ENCODE measurements around the gene SLC25A29. TPM values are rescaled to one million over a fixed set of nuclear protein-coding genes. Genes with fewer than 3 reads are reported as not detected.
A peak's percentile ranks its signal among the peaks of the same experiment; 100 is the strongest.

Gene SLC25A29
- total RNA-seq, 1 donor, result 11.5 TPM

DNA sequence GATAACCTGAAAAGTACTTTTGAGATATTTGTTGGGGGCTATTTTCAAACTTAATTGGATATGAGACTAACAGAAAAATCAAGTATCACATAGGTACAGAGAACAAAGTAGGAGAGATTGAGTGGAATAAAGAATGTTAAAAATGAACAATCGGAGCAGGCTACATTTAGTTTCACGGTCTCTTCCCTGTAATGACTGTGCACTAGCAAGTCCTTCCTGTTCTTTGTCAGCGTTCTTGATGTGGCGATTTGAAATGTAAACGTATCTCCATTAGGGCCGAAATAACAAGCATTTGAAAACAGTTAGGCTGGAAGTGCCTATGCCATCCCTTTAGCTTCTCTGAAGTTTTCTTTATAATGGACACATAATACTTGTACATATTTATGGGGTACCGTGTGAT, 31.0 kb downstream of the SLC25A29 start:
- no peak for DNase-seq (ENCODE audit: low read depth)
- no peak overlapping the region for H3K4me3 ChIP-seq (ENCODE audit: low read depth, low read length)
- TF ChIP-seq, protein P1, sequence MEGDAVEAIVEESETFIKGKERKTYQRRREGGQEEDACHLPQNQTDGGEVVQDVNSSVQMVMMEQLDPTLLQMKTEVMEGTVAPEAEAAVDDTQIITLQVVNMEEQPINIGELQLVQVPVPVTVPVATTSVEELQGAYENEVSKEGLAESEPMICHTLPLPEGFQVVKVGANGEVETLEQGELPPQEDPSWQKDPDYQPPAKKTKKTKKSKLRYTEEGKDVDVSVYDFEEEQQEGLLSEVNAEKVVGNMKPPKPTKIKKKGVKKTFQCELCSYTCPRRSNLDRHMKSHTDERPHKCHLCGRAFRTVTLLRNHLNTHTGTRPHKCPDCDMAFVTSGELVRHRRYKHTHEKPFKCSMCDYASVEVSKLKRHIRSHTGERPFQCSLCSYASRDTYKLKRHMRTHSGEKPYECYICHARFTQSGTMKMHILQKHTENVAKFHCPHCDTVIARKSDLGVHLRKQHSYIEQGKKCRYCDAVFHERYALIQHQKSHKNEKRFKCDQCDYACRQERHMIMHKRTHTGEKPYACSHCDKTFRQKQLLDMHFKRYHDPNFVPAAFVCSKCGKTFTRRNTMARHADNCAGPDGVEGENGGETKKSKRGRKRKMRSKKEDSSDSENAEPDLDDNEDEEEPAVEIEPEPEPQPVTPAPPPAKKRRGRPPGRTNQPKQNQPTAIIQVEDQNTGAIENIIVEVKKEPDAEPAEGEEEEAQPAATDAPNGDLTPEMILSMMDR (IDR thresholded peaks at IDR 0.05; ENCODE audit: insufficient read depth, low read length), result no peak

DNA sequence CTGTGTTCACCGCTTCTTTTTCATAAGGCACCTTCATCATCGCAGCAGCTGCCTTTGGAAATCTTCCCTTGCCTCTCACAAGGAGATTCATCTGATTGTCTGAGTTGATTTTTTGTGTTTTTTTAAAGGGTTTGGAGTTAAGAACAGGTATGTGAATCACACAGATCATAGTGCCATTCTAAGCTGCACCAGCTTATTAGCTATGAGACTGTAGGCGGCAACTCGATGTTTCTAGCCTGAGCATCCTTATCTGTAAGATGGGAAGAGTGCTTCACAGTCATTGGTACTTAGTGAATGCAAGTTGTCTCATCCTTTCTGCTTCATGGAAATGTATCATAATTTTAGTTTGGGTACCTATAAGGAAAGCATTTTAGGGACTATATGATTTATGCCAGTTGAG, 32.0 kb downstream of the SLC25A29 start:
- H3K4me3 ChIP-seq (ENCODE audit: low read depth, low read length), result no peak overlapping the region
- no peak for DNase-seq (ENCODE audit: low read depth)
- TF ChIP-seq, protein P1 (IDR thresholded peaks at IDR 0.05; ENCODE audit: insufficient read depth, low read length), result no peak

DNA sequence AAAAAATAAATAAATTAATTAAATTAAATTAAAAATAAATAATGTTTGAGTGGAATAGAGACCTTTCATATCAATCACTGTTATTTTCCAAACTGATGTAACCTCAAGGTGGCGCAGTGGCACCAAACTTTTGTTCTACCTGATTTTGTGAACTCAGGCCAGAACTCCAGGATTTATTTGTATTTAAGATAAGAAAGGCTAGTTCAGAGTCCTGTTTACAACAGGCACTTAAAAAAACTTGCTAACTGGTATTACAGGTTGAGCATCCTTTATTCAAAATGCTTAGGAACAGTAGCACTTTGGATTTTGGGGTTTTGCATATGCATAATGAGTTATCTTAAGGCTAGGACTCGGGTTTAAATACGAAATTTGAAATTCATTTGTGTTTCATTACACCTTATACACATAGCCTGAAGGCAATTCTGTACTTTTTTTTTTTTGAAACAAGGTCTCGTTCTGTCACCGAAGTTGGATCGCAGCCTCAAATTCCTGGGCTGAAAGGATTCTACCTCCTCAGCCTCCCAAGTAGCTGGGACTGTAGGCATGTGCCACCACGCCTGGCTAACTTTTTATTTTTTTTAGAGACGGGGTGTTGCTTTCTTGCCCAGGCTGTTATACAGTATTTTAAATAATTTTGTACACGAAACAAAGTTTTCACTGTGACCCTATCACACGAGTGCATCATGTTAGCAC, 34.9 kb downstream of the SLC25A29 start:
- TF ChIP-seq, protein P1 (IDR thresholded peaks at IDR 0.05; ENCODE audit: insufficient read depth, low read length), result peak; percentile 17
- no peak overlapping the region for H3K4me3 ChIP-seq (ENCODE audit: low read depth, low read length)
- DNase-seq (ENCODE audit: low read depth), result peak; percentile 48

DNA sequence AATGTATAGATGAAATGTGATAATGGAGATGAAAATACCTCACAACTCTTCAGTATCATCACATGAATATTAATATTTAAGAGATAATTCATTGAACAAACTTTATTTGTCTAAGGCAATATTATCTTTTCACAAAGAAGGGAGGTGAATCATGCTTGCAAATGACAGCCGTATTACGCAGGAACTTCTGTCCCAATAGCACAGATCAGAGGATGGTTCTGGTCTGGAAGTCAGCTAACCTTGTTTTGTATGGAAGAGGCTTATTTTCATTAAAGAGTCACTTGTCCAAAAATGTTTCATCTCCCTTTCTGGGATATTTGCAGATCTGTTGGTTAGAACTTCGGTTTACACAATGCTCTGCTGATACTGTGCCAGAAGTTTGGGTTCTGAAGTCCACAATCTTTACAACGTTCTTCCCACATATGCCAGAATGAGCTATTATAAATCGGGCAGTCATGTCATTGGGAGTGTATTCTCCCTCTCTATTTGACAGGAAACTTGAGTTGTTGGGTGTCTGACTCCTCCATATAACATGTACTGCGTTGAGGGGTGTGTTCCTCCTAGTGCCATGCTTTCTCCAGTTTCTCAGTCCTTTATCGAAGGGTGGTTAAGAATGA, 37.5 kb downstream of the SLC25A29 start:
- H3K4me3 ChIP-seq (ENCODE audit: low read depth, low read length), result no peak overlapping the region
- peak; percentile 20 for DNase-seq (ENCODE audit: low read depth)
- TF ChIP-seq, protein P1 (IDR thresholded peaks at IDR 0.05; ENCODE audit: insufficient read depth, low read length), result no peak

DNA sequence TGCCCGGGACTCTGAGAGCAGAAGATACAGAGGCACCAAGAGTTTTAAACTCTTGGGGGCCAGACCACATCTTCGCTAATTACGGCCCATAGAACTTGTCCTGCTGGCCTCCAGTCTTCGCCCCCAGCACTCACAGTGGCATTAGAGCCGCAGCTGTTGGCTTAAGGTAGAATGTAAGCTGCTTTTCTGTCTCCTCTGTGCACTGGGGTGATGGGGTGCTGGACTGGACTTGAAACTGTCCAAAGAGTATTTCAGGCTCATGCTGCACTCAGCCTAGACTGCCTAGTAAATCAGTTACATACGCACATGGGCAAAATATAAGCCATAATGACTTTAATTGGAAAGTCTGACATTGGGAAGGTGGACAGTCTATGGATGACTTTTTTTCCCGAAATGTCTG, 38.3 kb downstream of the SLC25A29 start:
- H3K4me3 ChIP-seq (ENCODE audit: low read depth, low read length), result no peak overlapping the region
- TF ChIP-seq, protein P1 (IDR thresholded peaks at IDR 0.05; ENCODE audit: insufficient read depth, low read length), result no peak
- DNase-seq (ENCODE audit: low read depth), result no peak

DNA sequence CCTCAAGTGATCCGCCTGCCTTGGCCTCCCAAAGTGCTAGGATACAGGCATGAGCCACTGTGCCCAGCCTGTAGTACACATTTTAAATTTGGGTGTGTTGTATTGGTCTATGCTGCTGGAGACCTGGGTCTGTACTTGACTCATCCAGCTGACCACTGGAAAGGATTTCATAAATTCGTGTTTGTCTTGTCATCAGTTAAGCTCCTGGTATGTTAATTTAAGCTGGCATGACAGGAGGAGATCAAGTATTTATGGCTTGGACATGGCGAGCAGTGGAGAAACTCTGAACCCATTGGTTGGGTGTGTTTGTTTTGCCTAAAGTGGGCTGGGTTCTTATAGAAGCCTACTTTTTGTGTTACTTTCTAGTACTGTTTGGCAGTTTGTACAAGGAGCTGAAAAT, 43.1 kb downstream of the SLC25A29 start:
- TF ChIP-seq, protein P1 (IDR thresholded peaks at IDR 0.05; ENCODE audit: insufficient read depth, low read length), result no peak
- DNase-seq (ENCODE audit: low read depth), result no peak

More for the DNA sequence above, 43.1 kb downstream of the SLC25A29 start:
- H3K4me3 ChIP-seq (ENCODE audit: low read depth, low read length), result no peak overlapping the region
